ENCODE results near the gene BMP15.

BMP15 gene

GRCh38 chrX:50905334-50905733 lies 5.2 kb upstream of the BMP15 start:
- Histone ChIP-seq H3K36me3 (ENCODE audit: insufficient read depth, low read length) (no peaks in the 10 kb centered on the region), H3K9ac (ENCODE audit: low read length) (no peak overlapping the region), H3K4me3 (ENCODE audit: low read depth in 1 of 2, low read length in 2 of 2) (no peak overlapping the region), H3K27me3 (ENCODE audit: control insufficient read depth in 1 of 2, insufficient read depth in 2 of 2, low read length in 2 of 2) (peaks cover 4 to 10% of the 10 kb centered on the region in 2 donors), H3K4me1 (ENCODE audit: insufficient read depth, low read length) (no peaks in the 10 kb centered on the region), H3K9me3 (ENCODE audit: low read length) (no peaks in the 10 kb centered on the region), H3K27ac (ENCODE audit: low read depth, low read length) (no peak overlapping the region)

GRCh38 chrX:50913520-50913919 lies 3.0 kb downstream of the BMP15 start:
- Histone ChIP-seq H3K27ac (ENCODE audit: low read depth, low read length) (no peak overlapping the region), H3K27me3 (ENCODE audit: control insufficient read depth in 1 of 2, insufficient read depth in 2 of 2, low read length in 2 of 2) (peaks cover 0 to 4% of the 10 kb centered on the region in 2 donors), H3K4me3 (ENCODE audit: low read depth in 1 of 2, low read length in 2 of 2) (no peak overlapping the region), H3K9me3 (ENCODE audit: low read length) (no peaks in the 10 kb centered on the region), H3K9ac (ENCODE audit: low read length) (no peak overlapping the region), H3K36me3 (ENCODE audit: insufficient read depth, low read length) (no peaks in the 10 kb centered on the region), H3K4me1 (ENCODE audit: insufficient read depth, low read length) (no peaks in the 10 kb centered on the region)

DNA sequence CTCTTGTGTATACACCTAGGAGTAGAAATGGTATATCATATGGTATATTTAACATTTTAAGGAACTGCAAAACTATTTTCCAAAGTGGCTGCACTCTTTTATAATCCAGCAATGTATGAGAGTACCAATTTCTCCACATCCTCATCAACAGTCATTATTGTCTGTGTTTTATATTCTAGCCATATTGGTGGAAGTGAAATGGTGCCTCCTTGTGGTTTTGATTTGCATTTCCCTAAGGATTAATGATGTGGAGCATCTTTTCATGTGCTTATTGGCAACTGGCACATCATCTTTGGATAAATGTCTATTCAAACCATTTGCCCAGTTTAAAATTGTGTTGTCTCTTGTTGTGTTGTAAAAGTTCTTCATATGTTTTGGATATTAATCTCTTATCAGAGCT lies 9.6 kb downstream of the BMP15 start:
- Histone ChIP-seq H3K9me3 (ENCODE audit: low read length) (no peaks in the 10 kb centered on the region), H3K36me3 (ENCODE audit: insufficient read depth, low read length) (no peaks in the 10 kb centered on the region)

GRCh38 chrX:50927127-50927526 lies 16.6 kb downstream of the BMP15 start:
- Histone ChIP-seq H3K4me1 (ENCODE audit: insufficient read depth, low read length) (no peaks in the 10 kb centered on the region), H3K9me3 (ENCODE audit: low read length) (no peaks in the 10 kb centered on the region), H3K27ac (ENCODE audit: low read depth, low read length) (no peak overlapping the region), H3K27me3 (ENCODE audit: control insufficient read depth in 1 of 2, insufficient read depth in 2 of 2, low read length in 2 of 2) (no peaks in the 10 kb centered on the region), H3K36me3 (ENCODE audit: insufficient read depth, low read length) (no peaks in the 10 kb centered on the region), H3K4me3 (ENCODE audit: low read depth in 1 of 2, low read length in 2 of 2) (no peak overlapping the region), H3K9ac (ENCODE audit: low read length) (no peak overlapping the region)

More for the DNA sequence above, 9.6 kb downstream of the BMP15 start:
- no peak overlapping the region for H3K9ac ChIP-seq (ENCODE audit: low read length)
- H3K4me3 ChIP-seq (ENCODE audit: low read depth in 1 of 2, low read length in 2 of 2) = no peak overlapping the region
- no peaks in the 10 kb centered on the region for H3K4me1 ChIP-seq (ENCODE audit: insufficient read depth, low read length)
- H3K27ac ChIP-seq (ENCODE audit: low read depth, low read length) = no peak overlapping the region
- H3K27me3 ChIP-seq (ENCODE audit: control insufficient read depth in 1 of 2, insufficient read depth in 2 of 2, low read length in 2 of 2) = no peaks in the 10 kb centered on the region

- Histone ChIP-seq H3K27me3 (ENCODE audit: control insufficient read depth in 1 of 2, insufficient read depth in 2 of 2, low read length in 2 of 2) (peaks cover 0 to 4% of the 10 kb centered on the region in 2 donors), H3K27ac (ENCODE audit: low read depth, low read length) (no peak overlapping the region), H3K36me3 (ENCODE audit: insufficient read depth, low read length) (no peaks in the 10 kb centered on the region)
Observed at GRCh38 chrX:50941638-50942037, 31.1 kb downstream of the BMP15 start.

DNA sequence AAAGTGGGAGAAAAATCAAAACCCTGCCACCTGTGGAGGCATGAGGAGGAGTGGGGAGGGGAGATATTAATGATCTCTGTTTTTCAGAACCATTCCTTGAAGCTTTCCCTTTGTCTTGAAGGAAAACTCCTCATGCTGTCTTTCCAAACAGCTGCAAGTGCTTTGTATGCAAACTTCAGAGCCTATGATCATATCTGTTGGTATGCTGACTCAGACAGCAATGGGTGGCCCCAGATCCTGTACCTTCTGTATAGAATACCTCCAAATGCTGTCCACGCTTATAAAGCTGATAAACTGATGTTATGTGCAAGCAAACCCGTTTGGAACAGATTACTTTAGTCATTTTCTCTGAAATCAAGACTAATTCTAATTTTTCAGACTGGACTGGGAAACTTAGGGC lies 31.9 kb downstream of the BMP15 start:
- Histone ChIP-seq H3K27ac (ENCODE audit: low read depth, low read length) (no peak overlapping the region), H3K36me3 (ENCODE audit: insufficient read depth, low read length) (no peaks in the 10 kb centered on the region), H3K4me3 (ENCODE audit: low read depth in 1 of 2, low read length in 2 of 2) (no peak overlapping the region), H3K27me3 (ENCODE audit: control insufficient read depth in 1 of 2, insufficient read depth in 2 of 2, low read length in 2 of 2) (peaks cover 0 to 4% of the 10 kb centered on the region in 2 donors), H3K9me3 (ENCODE audit: low read length) (no peaks in the 10 kb centered on the region), H3K9ac (ENCODE audit: low read length) (no peak overlapping the region), H3K4me1 (ENCODE audit: insufficient read depth, low read length) (no peaks in the 10 kb centered on the region)

More at GRCh38 chrX:50941638-50942037, 31.1 kb downstream of the BMP15 start:
- Histone ChIP-seq H3K9me3 (ENCODE audit: low read length) (no peaks in the 10 kb centered on the region), H3K4me1 (ENCODE audit: insufficient read depth, low read length) (no peaks in the 10 kb centered on the region), H3K9ac (ENCODE audit: low read length) (no peak overlapping the region), H3K4me3 (ENCODE audit: low read depth in 1 of 2, low read length in 2 of 2) (no peak overlapping the region)

DNA sequence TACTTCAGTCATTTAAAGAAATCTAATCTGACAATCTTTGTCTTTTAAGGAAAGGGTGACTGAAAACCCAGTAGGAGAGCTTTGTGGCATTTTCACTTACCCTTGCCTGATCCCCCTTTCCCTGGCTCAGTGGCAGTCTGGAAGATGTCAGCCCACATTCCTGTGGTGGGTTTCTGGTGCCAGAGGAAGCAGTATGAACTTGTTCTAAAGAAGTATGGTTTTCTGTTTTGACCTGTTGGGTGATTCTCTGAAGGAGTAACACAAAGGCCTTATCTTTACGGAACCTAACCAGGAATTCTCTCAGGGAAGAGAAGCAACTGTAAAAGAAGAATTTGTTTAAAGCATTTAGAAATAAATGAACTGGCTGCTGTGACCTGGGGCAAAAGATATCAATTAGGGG lies 41.9 kb downstream of the BMP15 start:
- H3K9ac ChIP-seq (ENCODE audit: low read length) = no peak overlapping the region
- H3K36me3 ChIP-seq (ENCODE audit: insufficient read depth, low read length) = no peaks in the 10 kb centered on the region
- H3K27ac ChIP-seq (ENCODE audit: low read depth, low read length) = no peak overlapping the region
- H3K4me3 ChIP-seq (ENCODE audit: low read depth in 1 of 2, low read length in 2 of 2) = no peak overlapping the region
- H3K4me1 ChIP-seq (ENCODE audit: insufficient read depth, low read length) = no peaks in the 10 kb centered on the region
- H3K9me3 ChIP-seq (ENCODE audit: low read length) = no peaks in the 10 kb centered on the region
- H3K27me3 ChIP-seq (ENCODE audit: control insufficient read depth in 1 of 2, insufficient read depth in 2 of 2, low read length in 2 of 2) = peaks cover 6 to 7% of the 10 kb centered on the region in 2 donors

- Histone ChIP-seq H3K9ac (ENCODE audit: low read length) (no peak overlapping the region), H3K4me3 (ENCODE audit: low read depth in 1 of 2, low read length in 2 of 2) (no peak overlapping the region), H3K36me3 (ENCODE audit: insufficient read depth, low read length) (no peaks in the 10 kb centered on the region), H3K9me3 (ENCODE audit: low read length) (no peaks in the 10 kb centered on the region), H3K27me3 (ENCODE audit: control insufficient read depth in 1 of 2, insufficient read depth in 2 of 2, low read length in 2 of 2) (peaks cover 6% of the 10 kb centered on the region in 2 donors), H3K27ac (ENCODE audit: low read depth, low read length) (no peak overlapping the region), H3K4me1 (ENCODE audit: insufficient read depth, low read length) (no peaks in the 10 kb centered on the region)
Observed at GRCh38 chrX:50953832-50954231, 43.3 kb downstream of the BMP15 start.

GRCh38 chrX:50962156-50962555 lies 51.6 kb downstream of the BMP15 start:
- H3K27ac ChIP-seq (ENCODE audit: low read depth, low read length) = no peak overlapping the region
- H3K36me3 ChIP-seq (ENCODE audit: insufficient read depth, low read length) = no peaks in the 10 kb centered on the region
- peaks cover 0 to 5% of the 10 kb centered on the region in 2 donors for H3K27me3 ChIP-seq (ENCODE audit: control insufficient read depth in 1 of 2, insufficient read depth in 2 of 2, low read length in 2 of 2)
- no peaks in the 10 kb centered on the region for H3K4me1 ChIP-seq (ENCODE audit: insufficient read depth, low read length)
- no peaks in the 10 kb centered on the region for H3K9me3 ChIP-seq (ENCODE audit: low read length)
- no peak overlapping the region for H3K9ac ChIP-seq (ENCODE audit: low read length)
- H3K4me3 ChIP-seq (ENCODE audit: low read depth in 1 of 2, low read length in 2 of 2) = no peak overlapping the region

GRCh38 chrX:50963842-50964241 lies 53.3 kb downstream of the BMP15 start:
- Histone ChIP-seq H3K4me3 (ENCODE audit: low read depth in 1 of 2, low read length in 2 of 2) (no peak overlapping the region), H3K4me1 (ENCODE audit: insufficient read depth, low read length) (no peaks in the 10 kb centered on the region), H3K27me3 (ENCODE audit: control insufficient read depth in 1 of 2, insufficient read depth in 2 of 2, low read length in 2 of 2) (peaks cover 0 to 5% of the 10 kb centered on the region in 2 donors), H3K9me3 (ENCODE audit: low read length) (no peaks in the 10 kb centered on the region), H3K36me3 (ENCODE audit: insufficient read depth, low read length) (no peaks in the 10 kb centered on the region), H3K27ac (ENCODE audit: low read depth, low read length) (no peak overlapping the region), H3K9ac (ENCODE audit: low read length) (no peak overlapping the region)

Measured in muscle layer of colon (tissue), 2 donors.